ENCODE measurements around the gene POLR2E.
A peak's percentile ranks its signal among the peaks of the same experiment; 100 is the strongest.

Gene POLR2E

GRCh38 chr19:1079566-1080111, 15.5 kb downstream of the POLR2E start:
- DNase-seq (ENCODE audit: low read depth) = no peak

- peak; percentile 91 for DNase-seq (ENCODE audit: low read depth)
Measured at GRCh38 chr19:1076951-1077350, 18.2 kb downstream of the POLR2E start.

- no peak for DNase-seq (ENCODE audit: low read depth)
Measured at GRCh38 chr19:1076046-1076386, 19.2 kb downstream of the POLR2E start.

- peak; percentile 88 for DNase-seq (ENCODE audit: low read depth)
Measured at GRCh38 chr19:1074544-1075283, 20.5 kb downstream of the POLR2E start.

GRCh38 chr19:1073956-1074517, 21.1 kb downstream of the POLR2E start:
- no peak for DNase-seq (ENCODE audit: low read depth)

- no peak for DNase-seq (ENCODE audit: low read depth)
Measured at GRCh38 chr19:1073063-1073955, 21.9 kb downstream of the POLR2E start.

- no peak for DNase-seq (ENCODE audit: low read depth)
Measured at GRCh38 chr19:1072371-1073015, 22.7 kb downstream of the POLR2E start.

GRCh38 chr19:1070931-1071791, 24.0 kb downstream of the POLR2E start:
- no peak for DNase-seq (ENCODE audit: low read depth)

GRCh38 chr19:1070576-1070930, 24.6 kb downstream of the POLR2E start:
- no peak for DNase-seq (ENCODE audit: low read depth)

GRCh38 chr19:1069009-1069779, 26.0 kb downstream of the POLR2E start:
- no peak for DNase-seq (ENCODE audit: low read depth)

- DNase-seq (ENCODE audit: low read depth) = peak; percentile 44
Measured at GRCh38 chr19:1068009-1069001, 26.9 kb downstream of the POLR2E start.

- peak; percentile 46 for DNase-seq (ENCODE audit: low read depth)
Measured at GRCh38 chr19:1067341-1067957, 27.7 kb downstream of the POLR2E start.

GRCh38 chr19:1066748-1067340, 28.3 kb downstream of the POLR2E start, which contains the start of gene ARHGAP45:
ARHGAP45 (plus strand) TSS chr19:1067167; CDS start chr19:1067406, 239 bp downstream.
- peak; percentile 83 for DNase-seq (ENCODE audit: low read depth)

GRCh38 chr19:1066251-1066747, 28.9 kb downstream of the POLR2E start:
- DNase-seq (ENCODE audit: low read depth) = no peak

GRCh38 chr19:1065606-1066109, 29.5 kb downstream of the POLR2E start:
- DNase-seq (ENCODE audit: low read depth) = no peak

- DNase-seq (ENCODE audit: low read depth) = peak; percentile 69
Measured at GRCh38 chr19:1064661-1065605, 30.2 kb downstream of the POLR2E start.

All from stimulated activated CD4-positive, alpha-beta T cell treated with anti-CD3 and anti-CD28 coated beads, Interleukin-2, amount 100 ng/mL, for 4 hours (primary cell).